Activated CD4-positive, alpha-beta memory T cell treated with anti-CD3 and anti-CD28 coated beads, Interleukin-2, amount 10 ng/mL, durations not matched to agents 7 days and 5 days (primary cell): Measurements from ENCODE around the gene PTPRU. TPM values are rescaled to one million over a fixed set of nuclear protein-coding genes. Genes with fewer than 3 reads are reported as not detected.
A peak's percentile ranks its signal among the peaks of the same experiment; 100 is the strongest.
"Not testable (repeated sequence)": the region's sequence is repeated elsewhere in the genome, so short reads cannot be mapped to it uniquely, and the experiment has no call there.

Experiments used
- CTCF ChIA-PET: fragments of 350-600 bp; sonication (Branson Sonifier 250); formaldehyde crosslinking; loops from one replicate; lab custom pipeline; 2021; ENCODE audit warnings: antibody characterized with exemption, inconsistent platforms; lab: Charles Lee
- POLR2A ChIA-PET: fragments of 350-600 bp; sonication (Branson Sonifier 250); formaldehyde crosslinking; loops from one replicate; lab custom pipeline; 2021; ENCODE audit warnings: antibody characterized with exemption; lab: Charles Lee
- DNase-seq: peaks from one replicate; pipeline ENCODE4 v3.0.0-alpha.2; 2020
- H3K27ac Mint-ChIP-seq: one replicate; pipeline ENCODE4 v1.8.0; 2021; ENCODE audit warnings: mild to moderate bottlenecking, mixed read lengths
- H3K27me3 Mint-ChIP-seq: one replicate; pipeline ENCODE4 v1.8.0; 2021; ENCODE audit warnings: mixed read lengths
- H3K36me3 Mint-ChIP-seq: one replicate; pipeline ENCODE4 v1.8.0; 2021; ENCODE audit warnings: low read depth, mixed read lengths
- H3K4me1 Mint-ChIP-seq: one replicate; pipeline ENCODE4 v1.8.0; 2021; ENCODE audit warnings: mixed read lengths
- H3K4me3 Mint-ChIP-seq: one replicate; pipeline ENCODE4 v1.8.0; 2021; ENCODE audit warnings: mild to moderate bottlenecking, mixed read lengths
- H3K9me3 Mint-ChIP-seq: one replicate; pipeline ENCODE4 v1.8.0; 2021; ENCODE audit warnings: mixed read lengths
- total RNA-seq, 2 experiments: library from RNA; stranded (reverse); gene quantifications; one replicate each; pipeline ENCODE4 v1.2.3, GENCODE V29; 2021

The PTPRU gene
- total RNA-seq, 2 experiments from 2014 or later = 0.13 to 0.68 TPM

DNA sequence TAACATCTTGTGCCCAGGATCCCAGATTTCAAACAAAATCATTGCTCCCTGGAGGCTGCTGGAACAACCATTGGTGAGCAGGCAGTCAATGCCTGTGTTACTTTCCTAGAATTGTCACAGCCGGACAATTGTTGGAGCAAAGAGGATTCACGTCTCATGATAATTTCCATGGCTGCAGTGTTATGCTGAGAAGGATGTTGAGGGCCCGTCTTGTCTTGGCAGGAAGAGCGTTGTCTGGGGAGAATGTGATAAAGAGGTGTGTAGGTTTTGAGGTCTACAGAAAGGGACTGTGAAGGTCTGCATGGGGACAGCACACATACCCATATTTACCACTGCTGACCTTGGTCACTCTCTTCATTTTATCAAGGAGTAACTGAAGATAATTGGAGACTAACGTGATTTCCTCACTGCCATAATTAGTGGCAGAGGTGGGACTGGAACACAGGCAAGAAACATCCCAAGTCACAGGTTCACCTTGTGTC, 11.9 kb upstream of the PTPRU start:
- Mint-ChIP-seq H3K36me3 (no peaks in the 10 kb centered on the region), H3K4me1 (peaks cover under 1% of the 10 kb centered on the region), H3K27ac (no peak overlapping the region), H3K4me3 (no peak overlapping the region), H3K9me3 (no peaks in the 10 kb centered on the region), H3K27me3 (no peaks in the 10 kb centered on the region)
- POLR2A ChIA-PET = interaction anchor here (0.9 kb wide), 1 partner anchor 43 kb away, joined by 3 read pairs; no protein-coding TSS in a partner anchor
- DNase-seq = no peak
- CTCF ChIA-PET = no interaction called here

DNA sequence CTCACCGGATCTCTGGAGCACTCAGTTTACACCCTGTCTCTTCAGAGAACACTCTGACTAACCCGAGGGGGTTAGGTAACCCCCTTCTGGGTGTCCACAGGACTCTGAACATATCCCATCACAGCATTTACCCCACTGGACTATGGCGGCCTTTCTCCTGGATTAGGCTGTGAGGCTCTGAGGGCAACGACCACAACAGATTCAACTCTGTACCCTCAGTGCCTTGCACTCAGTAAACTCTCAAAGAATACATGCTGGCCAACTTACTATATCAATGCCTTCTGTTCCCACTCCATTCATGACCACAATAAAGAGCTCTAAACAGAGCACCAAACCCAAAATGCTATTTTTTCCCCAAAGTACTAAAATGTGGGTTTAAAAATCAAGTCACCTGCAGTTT, 11.0 kb upstream of the PTPRU start:
- Mint-ChIP-seq H3K27me3 (no peaks in the 10 kb centered on the region), H3K9me3 (no peaks in the 10 kb centered on the region), H3K36me3 (no peaks in the 10 kb centered on the region), H3K27ac (no peak overlapping the region), H3K4me1 (peaks cover 9% of the 10 kb centered on the region), H3K4me3 (no peak overlapping the region)
- DNase-seq = no peak
- ChIA-PET POLR2A (interaction anchor here (0.9 kb wide), 1 partner anchor 44 kb away, joined by 3 read pairs; no protein-coding TSS in a partner anchor), CTCF (no interaction called here)

DNA sequence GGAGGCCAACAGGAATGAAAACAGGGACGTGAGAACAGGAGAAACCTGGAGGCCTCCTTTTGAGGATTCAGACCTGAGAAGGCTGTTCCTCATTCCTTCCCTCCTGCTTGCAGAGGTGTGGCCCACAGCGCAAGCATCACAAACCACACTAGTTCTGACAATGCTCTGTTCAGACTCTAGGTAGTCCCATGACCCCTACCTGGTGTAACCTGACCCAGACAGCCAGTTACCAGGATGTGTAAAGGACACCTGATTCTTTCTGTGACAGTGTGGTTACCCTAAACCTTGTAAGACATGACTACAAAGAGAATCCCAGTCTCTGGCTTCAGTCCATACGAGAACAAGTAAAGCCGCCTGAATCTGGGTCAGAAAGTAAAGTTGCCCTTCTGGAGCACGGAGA, 8.8 kb upstream of the PTPRU start:
- H3K27me3 Mint-ChIP-seq = no peaks in the 10 kb centered on the region
- H3K9me3 Mint-ChIP-seq = no peaks in the 10 kb centered on the region
- peaks cover 19% of the 10 kb centered on the region for H3K4me1 Mint-ChIP-seq
- POLR2A ChIA-PET = no interaction called here
- no peak overlapping the region for H3K27ac Mint-ChIP-seq
- no peak for DNase-seq
- no peak overlapping the region for H3K4me3 Mint-ChIP-seq
- CTCF ChIA-PET = no interaction called here
- no peaks in the 10 kb centered on the region for H3K36me3 Mint-ChIP-seq

DNA sequence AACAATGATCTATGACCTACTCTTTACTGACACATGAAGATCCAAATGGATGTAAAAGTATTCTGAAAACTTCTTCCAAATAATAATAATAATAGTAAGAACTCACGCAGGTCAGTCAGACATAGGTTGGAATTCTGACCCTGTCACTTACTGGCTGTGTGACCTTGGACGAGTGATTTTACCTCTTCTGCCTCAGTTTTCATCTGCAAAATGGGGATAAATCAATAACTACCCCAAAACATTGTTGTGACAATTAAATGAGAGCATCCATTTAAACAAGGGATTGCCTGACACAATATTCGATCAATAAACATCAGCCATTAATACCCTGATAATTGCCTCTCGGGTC, 6.1 kb upstream of the PTPRU start:
- ChIA-PET POLR2A (interaction anchor here (0.8 to 2.7 kb wide), 5 partner anchors 9 to 316 kb away, joined by 3 to 18 read pairs (median 5); partner anchors contain the start of genes EPB41 and SRSF4), CTCF (interaction anchor here (0.9 kb wide), 1 partner anchor 28 kb away, joined by 3 read pairs; no protein-coding TSS in a partner anchor)
- Mint-ChIP-seq H3K27me3 (peaks cover 14% of the 10 kb centered on the region), H3K9me3 (no peaks in the 10 kb centered on the region), H3K4me1 (peaks cover 19% of the 10 kb centered on the region), H3K36me3 (no peaks in the 10 kb centered on the region), H3K4me3 (peak overlapping the region; percentile 98), H3K27ac (peak overlapping the region; percentile 81)
- no peak for DNase-seq

DNA sequence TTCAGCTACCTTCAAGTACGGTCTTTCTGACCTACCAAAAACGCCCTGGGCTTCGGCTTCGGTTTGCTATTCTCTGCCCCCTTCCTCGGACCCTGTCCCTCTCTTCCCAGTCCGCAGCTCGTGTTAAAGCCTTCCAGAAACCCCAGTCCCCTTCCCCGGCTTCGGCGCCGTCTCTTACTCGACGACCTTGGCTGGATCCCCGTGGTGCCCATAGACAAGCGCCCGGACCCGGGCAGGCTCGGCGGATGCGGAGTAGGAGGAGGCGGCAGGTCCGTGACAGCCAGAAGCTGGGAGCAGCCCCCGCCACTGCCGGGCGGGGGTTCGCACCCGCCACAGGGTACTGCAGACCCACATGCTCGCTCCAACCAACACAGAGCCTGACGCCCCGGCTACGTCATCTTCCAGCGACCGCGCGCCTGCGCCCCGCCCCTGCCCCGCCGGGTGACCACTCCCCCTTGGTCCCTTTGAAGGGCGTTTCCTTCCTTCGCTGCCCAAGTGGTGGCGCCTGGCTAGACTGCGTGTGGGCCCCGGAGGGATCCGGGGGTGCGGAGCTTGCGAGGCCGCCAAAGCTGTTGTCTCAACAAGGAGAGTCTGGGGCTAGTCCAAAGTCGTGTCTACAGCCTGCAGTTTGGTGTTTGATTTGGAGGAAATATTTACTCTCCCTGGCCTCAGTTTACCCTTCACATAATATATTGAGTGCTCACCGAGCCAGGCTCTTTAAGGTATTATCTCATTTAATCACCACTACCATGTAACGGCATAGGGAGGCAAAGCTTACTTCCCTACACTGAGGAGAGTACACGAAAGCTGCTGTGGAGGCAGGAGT, 5.6 kb upstream of the PTPRU start, which contains the start of gene MECR:
Gene MECR (minus strand): TSS at position 382 of the 826 bp plus-strand sequence. CDS start 28 bp downstream, at position 354.
- no peaks in the 10 kb centered on the region for H3K9me3 Mint-ChIP-seq
- peak; percentile 96 for DNase-seq
- ChIA-PET POLR2A (interaction anchor here (0.8 to 2.7 kb wide), 5 partner anchors 9 to 317 kb away, joined by 3 to 18 read pairs (median 5); partner anchors contain the start of genes EPB41 and SRSF4), CTCF (no interaction called here)
- peak within 1 kb of the TSS; percentile 81 for H3K27ac Mint-ChIP-seq
- no peaks in the 10 kb centered on the region for H3K36me3 Mint-ChIP-seq
- peaks cover 17% of the 10 kb centered on the region for H3K27me3 Mint-ChIP-seq
- H3K4me1 Mint-ChIP-seq = peaks cover 20% of the 10 kb centered on the region
- peak within 1 kb of the TSS; percentile 98 for H3K4me3 Mint-ChIP-seq

DNA sequence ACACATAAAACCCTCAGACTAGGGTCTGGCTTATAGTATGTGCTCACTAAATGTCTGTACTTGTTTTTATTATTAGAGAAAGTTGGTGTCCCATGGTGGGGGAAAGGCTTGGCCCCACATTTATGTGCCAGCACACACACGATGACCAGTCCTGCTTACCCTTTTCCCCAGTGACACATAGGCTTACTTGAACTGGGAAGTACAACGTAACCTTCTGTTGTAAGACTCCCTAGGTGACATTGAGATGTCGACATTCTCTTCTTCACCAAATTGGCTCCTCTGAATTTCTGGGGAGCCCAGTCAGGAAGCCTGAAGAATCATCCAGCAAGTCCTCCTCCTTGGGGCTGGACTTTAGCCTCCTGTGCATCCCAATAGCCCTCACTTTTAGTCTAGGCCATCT, 3.9 kb upstream of the PTPRU start:
- peaks cover 32% of the 10 kb centered on the region for H3K4me1 Mint-ChIP-seq
- no peaks in the 10 kb centered on the region for H3K9me3 Mint-ChIP-seq
- no peak for DNase-seq
- ChIA-PET CTCF (no interaction called here), POLR2A (no interaction called here)
- H3K36me3 Mint-ChIP-seq = peaks cover 4% of the 10 kb centered on the region
- no peak overlapping the region for H3K4me3 Mint-ChIP-seq
- H3K27me3 Mint-ChIP-seq = peaks cover 29% of the 10 kb centered on the region
- no peak overlapping the region for H3K27ac Mint-ChIP-seq

DNA sequence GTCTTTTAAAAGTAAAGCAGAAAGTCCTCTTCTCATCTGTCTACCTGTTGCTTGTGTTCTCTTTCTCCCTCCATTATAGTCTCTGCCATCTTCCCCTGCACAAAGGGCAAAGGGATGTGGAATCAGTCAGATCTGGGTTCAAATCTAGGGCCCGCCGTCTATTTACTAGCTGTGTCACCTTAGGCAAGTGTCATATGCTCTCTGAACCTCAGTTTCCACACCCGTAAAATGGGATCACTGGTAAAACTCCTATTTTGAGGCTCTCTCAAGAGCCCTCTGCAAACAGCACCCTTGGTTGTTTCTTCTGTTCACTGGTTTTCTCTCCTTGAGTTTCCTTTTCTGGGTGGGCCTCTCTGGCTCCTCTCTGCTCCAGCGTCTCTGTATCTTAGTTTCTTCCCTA, 2.6 kb upstream of the PTPRU start:
- Mint-ChIP-seq H3K9me3 (no peaks in the 10 kb centered on the region), H3K27ac (no peak overlapping the region), H3K4me1 (peaks cover 36% of the 10 kb centered on the region), H3K4me3 (no peak overlapping the region), H3K36me3 (peaks cover 4% of the 10 kb centered on the region), H3K27me3 (peaks cover 35% of the 10 kb centered on the region)
- DNase-seq = no peak
- POLR2A ChIA-PET = no interaction called here
- CTCF ChIA-PET = no interaction called here

DNA sequence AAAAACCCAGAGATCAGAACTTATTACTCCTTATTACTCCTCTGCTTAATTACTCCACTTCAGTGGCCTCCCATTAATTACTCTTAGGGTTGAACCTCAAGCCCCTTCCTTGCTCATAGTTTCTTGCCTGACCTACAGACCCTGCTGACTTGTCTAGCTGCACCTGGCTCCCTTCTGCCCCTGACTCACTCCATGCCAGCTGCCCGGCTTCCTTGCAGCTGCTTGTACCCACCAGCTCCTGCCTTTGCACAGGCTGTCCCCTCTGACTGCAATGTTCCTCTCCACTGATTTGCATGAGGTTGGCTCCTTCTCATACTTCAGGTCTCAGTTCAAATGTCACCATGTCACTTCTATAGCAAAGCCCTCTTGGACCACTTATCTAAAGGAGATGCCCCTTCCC, 1.9 kb upstream of the PTPRU start:
- no peak overlapping the region for H3K27ac Mint-ChIP-seq
- DNase-seq = no peak
- POLR2A ChIA-PET = no interaction called here
- H3K4me3 Mint-ChIP-seq = no peak overlapping the region
- CTCF ChIA-PET = no interaction called here
- peaks cover 36% of the 10 kb centered on the region for H3K4me1 Mint-ChIP-seq
- H3K9me3 Mint-ChIP-seq = no peaks in the 10 kb centered on the region
- H3K27me3 Mint-ChIP-seq = peaks cover 43% of the 10 kb centered on the region
- peaks cover 4% of the 10 kb centered on the region for H3K36me3 Mint-ChIP-seq

DNA sequence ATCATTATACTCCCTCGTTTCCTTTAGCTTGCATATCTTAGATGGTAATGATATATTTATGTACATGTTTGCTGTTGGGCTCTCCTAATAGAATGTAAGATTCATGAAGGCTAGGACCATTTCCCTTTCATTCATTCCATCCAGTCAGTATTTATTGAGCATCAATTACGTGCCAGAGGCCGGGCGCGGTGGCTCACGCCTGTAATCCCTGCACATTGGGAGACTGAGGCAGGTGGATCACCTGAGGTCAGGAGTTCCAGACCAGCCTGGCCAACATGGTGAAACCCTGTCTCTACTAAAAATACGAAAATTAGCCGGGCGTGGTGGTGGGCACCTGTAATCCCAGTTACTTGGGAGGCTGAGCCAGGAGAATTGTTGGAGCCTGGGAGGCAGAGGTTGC, 1.4 kb upstream of the PTPRU start:
- H3K36me3 Mint-ChIP-seq, POLR2A ChIA-PET, H3K4me3 Mint-ChIP-seq, CTCF ChIA-PET, H3K9me3 Mint-ChIP-seq, DNase-seq, H3K27ac Mint-ChIP-seq: not testable (repeated sequence)
- peaks cover 47% of the 10 kb centered on the region for H3K27me3 Mint-ChIP-seq
- peaks cover 32% of the 10 kb centered on the region for H3K4me1 Mint-ChIP-seq

DNA sequence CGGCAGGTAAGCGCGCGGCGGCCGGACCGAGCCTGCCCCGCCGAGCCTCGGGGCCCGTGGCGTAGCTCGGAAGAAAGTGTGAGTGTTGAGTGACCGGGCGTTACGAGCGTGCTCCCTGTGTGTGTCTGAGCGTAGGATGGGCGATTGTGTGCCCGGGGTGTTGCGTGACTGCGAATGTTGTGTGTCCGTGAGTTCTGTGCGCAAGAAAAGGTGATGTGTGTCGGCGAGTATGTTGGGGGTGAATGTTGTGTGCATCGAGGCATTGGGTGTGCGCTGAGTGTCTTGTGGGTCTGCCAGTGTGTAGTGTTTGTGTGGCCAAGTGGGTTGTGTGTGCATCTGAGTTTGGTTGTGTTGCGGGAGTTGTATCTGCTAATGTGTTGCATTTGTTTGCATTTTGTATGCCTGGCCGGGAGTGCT, 398 bp downstream of the PTPRU start:
- H3K27me3 Mint-ChIP-seq = peaks cover 59% of the 10 kb centered on the region
- H3K36me3 Mint-ChIP-seq = peaks cover 4% of the 10 kb centered on the region
- peaks cover 19% of the 10 kb centered on the region for H3K4me1 Mint-ChIP-seq
- ChIA-PET CTCF (interaction anchor here (0.9 to 1.4 kb wide), 2 partner anchors 55 to 1144 kb away, joined by 3 to 7 read pairs; partner anchors contain the start of gene SRSF4), POLR2A (no interaction called here)
- no peak overlapping the region for H3K27ac Mint-ChIP-seq
- H3K4me3 Mint-ChIP-seq = peak overlapping the region; percentile 44
- no peak for DNase-seq
- H3K9me3 Mint-ChIP-seq = no peaks in the 10 kb centered on the region

DNA sequence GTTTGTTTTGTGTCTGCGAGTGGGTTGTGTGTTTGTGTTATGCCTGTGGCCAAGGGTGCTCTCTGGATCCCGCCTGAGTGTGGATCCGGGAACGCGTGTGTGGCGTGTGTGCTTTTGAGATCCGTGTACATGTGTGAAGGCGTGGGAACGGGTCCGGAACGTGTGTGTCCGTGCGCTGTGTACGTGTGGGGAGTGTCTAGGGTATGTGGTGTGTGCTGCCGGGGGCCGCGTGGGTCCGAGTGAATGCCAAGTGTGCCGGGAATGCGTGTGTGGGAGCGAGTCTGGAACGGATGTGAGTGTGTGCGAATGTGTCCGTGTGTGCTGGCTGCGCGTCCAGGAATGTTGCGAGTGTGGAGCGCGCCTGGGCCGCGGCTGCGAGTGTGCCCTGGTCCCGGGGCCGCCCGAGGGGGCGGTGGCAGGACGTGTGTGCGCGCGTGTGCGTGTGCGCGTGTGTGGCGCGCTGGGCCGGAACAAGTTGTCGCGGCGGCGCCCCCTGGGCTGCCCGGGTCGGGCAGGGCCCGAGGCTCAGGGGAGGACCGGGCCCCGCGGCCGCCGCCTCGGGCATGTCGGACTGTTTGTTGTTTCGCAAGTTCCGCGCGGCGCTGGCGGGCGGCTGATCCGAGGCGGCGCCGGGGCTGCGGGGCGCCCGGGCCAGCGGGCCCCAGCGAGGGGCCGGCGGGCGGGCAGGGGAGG, 953 bp downstream of the PTPRU start:
- ChIA-PET CTCF (interaction anchor here (0.9 to 1.4 kb wide), 2 partner anchors 55 to 1143 kb away, joined by 3 to 7 read pairs; partner anchors contain the start of gene SRSF4), POLR2A (no interaction called here)
- peaks cover 4% of the 10 kb centered on the region for H3K36me3 Mint-ChIP-seq
- peaks cover 19% of the 10 kb centered on the region for H3K4me1 Mint-ChIP-seq
- H3K27ac Mint-ChIP-seq = peak overlapping the region; percentile 1
- peak overlapping the region; percentile 44 for H3K4me3 Mint-ChIP-seq
- peaks cover 59% of the 10 kb centered on the region for H3K27me3 Mint-ChIP-seq
- no peaks in the 10 kb centered on the region for H3K9me3 Mint-ChIP-seq
- no peak for DNase-seq

DNA sequence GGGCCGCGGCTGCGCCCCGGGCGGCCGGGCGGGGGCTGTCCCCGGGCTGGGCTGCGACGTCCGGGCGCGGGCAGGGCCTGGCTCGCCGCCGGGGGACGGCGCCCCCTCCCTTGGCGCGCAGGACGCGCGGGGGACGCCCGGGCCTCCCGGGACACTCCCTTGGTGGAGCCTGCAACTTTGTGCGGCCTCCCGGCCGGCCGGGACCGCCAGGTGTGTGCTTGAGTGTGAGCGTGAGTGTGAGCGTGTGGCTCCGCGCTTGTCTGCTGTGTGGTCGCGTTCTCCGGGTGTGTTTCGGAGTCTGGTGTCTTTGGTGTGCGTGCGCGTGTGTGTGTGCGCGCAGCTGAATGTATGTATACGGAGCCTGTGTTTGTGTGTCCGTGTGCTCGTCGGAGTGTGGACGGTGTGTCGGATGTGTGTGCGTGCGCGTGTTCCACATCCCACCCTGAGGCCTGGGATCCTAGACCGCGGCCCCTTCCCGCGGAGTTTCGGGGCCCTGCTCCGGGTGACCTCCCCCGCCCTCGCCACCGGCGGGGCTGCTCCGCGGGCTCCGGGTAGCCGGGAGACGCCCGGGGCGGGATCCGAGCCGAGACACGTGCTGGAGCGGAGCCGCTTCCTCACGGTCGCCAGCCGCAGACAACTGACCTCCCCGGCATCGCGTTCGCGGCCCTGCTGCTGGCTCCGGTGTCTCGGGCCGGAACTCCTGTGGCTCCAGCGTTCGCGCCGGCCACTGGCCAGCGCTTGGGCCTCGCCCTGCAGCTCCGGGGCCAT, 1.7 kb downstream of the PTPRU start:
- H3K4me1 Mint-ChIP-seq = peaks cover 19% of the 10 kb centered on the region
- ChIA-PET CTCF (no interaction called here), POLR2A (no interaction called here)
- no peaks in the 10 kb centered on the region for H3K9me3 Mint-ChIP-seq
- peak overlapping the region; percentile 57 for H3K4me3 Mint-ChIP-seq
- no peak for DNase-seq
- H3K27ac Mint-ChIP-seq = no peak overlapping the region
- H3K27me3 Mint-ChIP-seq = peaks cover 55% of the 10 kb centered on the region
- peaks cover 4% of the 10 kb centered on the region for H3K36me3 Mint-ChIP-seq
